NT2/D1 (cell line): ENCODE measurements around the gene PLCB4.

ENCODE experiments used
- YY1 ChIP-seq: IDR thresholded peaks from 2 replicates; pipeline ENCODE4 v1.6.1; 2011; ENCODE audit not compliant: insufficient read length, insufficient read depth
- ZNF274 ChIP-seq: IDR thresholded peaks from 2 replicates; pipeline ENCODE4 v1.6.1; 2011; ENCODE audit warnings: mild to moderate bottlenecking, low read depth, low read length

DNA sequence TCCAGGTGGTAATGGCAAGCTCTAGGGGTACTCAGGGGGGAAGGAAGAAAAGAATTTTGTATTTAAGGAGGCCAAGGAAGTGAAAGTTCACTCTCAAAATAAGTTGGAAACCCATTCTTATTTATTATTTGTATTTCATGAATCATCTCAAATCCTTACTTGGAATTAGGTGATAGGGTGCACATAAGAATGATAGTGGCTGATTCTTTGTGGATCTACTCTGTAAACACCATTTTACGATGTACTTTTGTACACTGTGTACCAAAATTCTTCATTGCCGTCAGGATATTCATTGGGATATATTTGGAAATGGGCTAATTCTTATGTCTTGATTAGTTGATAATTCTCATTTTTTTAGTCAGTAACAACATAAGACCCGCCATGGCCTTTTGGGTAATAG lies 266.0 kb downstream of the PLCB4 start:
- TF ChIP-seq ZNF274 = no peak
- TF ChIP-seq YY1 = no peak
